ENCODE results near the gene ACVR1. TPM values are rescaled to one million over a fixed set of nuclear protein-coding genes. Genes with fewer than 3 reads are reported as not detected.

Gene ACVR1
- total RNA-seq, 1 experiment from 2014 or later: 11.1 TPM

DNA sequence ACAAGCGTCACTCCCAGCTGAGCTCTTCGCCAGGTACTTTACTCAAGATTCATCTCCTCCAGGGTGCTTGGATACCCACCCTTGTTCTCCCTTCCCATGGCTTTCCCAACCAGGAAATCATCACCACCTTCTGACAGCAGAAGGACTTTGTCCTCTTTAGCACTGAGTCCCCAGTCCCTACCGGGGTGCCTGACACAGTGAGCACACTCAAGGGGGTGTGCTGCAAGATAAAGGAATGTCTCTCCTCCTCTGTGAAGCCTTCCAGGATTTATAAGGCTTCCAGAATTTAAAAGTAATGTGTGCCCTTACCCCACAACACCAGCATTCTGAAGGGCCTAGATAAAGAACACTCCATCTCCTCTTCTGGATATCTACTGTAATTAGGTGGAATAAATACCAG, 39.6 kb downstream of the ACVR1 start:
- TF ChIP-seq, protein P1, sequence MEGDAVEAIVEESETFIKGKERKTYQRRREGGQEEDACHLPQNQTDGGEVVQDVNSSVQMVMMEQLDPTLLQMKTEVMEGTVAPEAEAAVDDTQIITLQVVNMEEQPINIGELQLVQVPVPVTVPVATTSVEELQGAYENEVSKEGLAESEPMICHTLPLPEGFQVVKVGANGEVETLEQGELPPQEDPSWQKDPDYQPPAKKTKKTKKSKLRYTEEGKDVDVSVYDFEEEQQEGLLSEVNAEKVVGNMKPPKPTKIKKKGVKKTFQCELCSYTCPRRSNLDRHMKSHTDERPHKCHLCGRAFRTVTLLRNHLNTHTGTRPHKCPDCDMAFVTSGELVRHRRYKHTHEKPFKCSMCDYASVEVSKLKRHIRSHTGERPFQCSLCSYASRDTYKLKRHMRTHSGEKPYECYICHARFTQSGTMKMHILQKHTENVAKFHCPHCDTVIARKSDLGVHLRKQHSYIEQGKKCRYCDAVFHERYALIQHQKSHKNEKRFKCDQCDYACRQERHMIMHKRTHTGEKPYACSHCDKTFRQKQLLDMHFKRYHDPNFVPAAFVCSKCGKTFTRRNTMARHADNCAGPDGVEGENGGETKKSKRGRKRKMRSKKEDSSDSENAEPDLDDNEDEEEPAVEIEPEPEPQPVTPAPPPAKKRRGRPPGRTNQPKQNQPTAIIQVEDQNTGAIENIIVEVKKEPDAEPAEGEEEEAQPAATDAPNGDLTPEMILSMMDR (IDR thresholded peaks at IDR 0.05; ENCODE audit: insufficient read depth in 1 of 2, low read depth in 1 of 2, low read length in 1 of 2, severe bottlenecking in 1 of 2, unreplicated experiment in 1 of 2): no peak
- Histone ChIP-seq H3K4me3 (ENCODE audit: low read depth, low read length) (no peak overlapping the region), H3K27me3 (replicated peaks; ENCODE audit: control insufficient read depth, insufficient read depth, low read length) (no peaks in the 10 kb centered on the region), H3K4me1 (no peaks in the 10 kb centered on the region), H3K9me3 (no peaks in the 10 kb centered on the region), H3K36me3 (ENCODE audit: control insufficient read depth, insufficient read depth, low read length) (no peaks in the 10 kb centered on the region)
- no peak for DNase-seq
- H3K27ac Mint-ChIP-seq (ENCODE audit: unreplicated experiment): no peak overlapping the region
- ChIA-PET POLR2A (no interaction called here), CTCF (no interaction called here)
- H3K27me3 Mint-ChIP-seq (ENCODE audit: insufficient read depth, unreplicated experiment): no peaks in the 10 kb centered on the region
- BruUV-seq (replicated peaks): no TSS peak
- no peaks in the 10 kb centered on the region for H3K36me3 Mint-ChIP-seq (ENCODE audit: insufficient read depth, unreplicated experiment)
- H3K4me1 Mint-ChIP-seq (ENCODE audit: low read depth, unreplicated experiment): no peaks in the 10 kb centered on the region
- intact Hi-C loops (cut with micrococcal nuclease; ENCODE audit: unreplicated experiment): no loop called here
- no peak overlapping the region for H3K4me3 Mint-ChIP-seq (ENCODE audit: unreplicated experiment)
- no peaks in the 10 kb centered on the region for H3K9me3 Mint-ChIP-seq (ENCODE audit: unreplicated experiment)

DNA sequence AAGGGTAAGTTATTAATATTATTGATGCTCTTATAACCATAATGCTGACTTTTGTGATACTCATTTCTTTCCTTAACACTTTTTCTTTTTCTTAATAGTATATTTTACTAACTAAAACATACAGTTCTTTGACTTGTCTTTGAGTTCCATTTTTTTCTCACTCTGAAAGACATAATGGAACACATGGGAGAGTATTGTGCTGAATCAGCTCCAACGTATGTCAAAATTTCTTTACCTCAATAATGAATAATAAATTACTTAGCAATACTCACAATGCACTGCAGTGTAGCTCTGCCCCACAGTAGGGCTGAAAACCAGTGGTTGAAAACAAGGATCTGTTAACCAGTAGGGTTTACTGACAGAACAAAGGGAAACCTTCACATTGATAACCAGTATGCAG, 40.7 kb downstream of the ACVR1 start:
- H3K27me3 ChIP-seq (replicated peaks; ENCODE audit: control insufficient read depth, insufficient read depth, low read length): no peaks in the 10 kb centered on the region
- no TSS peak for BruUV-seq (replicated peaks)
- no peaks in the 10 kb centered on the region for H3K4me1 Mint-ChIP-seq (ENCODE audit: low read depth, unreplicated experiment)
- CTCF ChIA-PET: no interaction called here
- no peaks in the 10 kb centered on the region for H3K27me3 Mint-ChIP-seq (ENCODE audit: insufficient read depth, unreplicated experiment)
- no peaks in the 10 kb centered on the region for H3K36me3 ChIP-seq (ENCODE audit: control insufficient read depth, insufficient read depth, low read length)
- no peak overlapping the region for H3K4me3 ChIP-seq (ENCODE audit: low read depth, low read length)
- no peak for DNase-seq
- no peaks in the 10 kb centered on the region for H3K9me3 Mint-ChIP-seq (ENCODE audit: unreplicated experiment)
- no peaks in the 10 kb centered on the region for H3K9me3 ChIP-seq
- H3K27ac Mint-ChIP-seq (ENCODE audit: unreplicated experiment): no peak overlapping the region
- POLR2A ChIA-PET: no interaction called here
- TF ChIP-seq, protein P1 (IDR thresholded peaks at IDR 0.05; ENCODE audit: insufficient read depth in 1 of 2, low read depth in 1 of 2, low read length in 1 of 2, severe bottlenecking in 1 of 2, unreplicated experiment in 1 of 2): no peak
- no peak overlapping the region for H3K4me3 Mint-ChIP-seq (ENCODE audit: unreplicated experiment)
- intact Hi-C loops (cut with micrococcal nuclease; ENCODE audit: unreplicated experiment): no loop called here
- no peaks in the 10 kb centered on the region for H3K36me3 Mint-ChIP-seq (ENCODE audit: insufficient read depth, unreplicated experiment)
- no peaks in the 10 kb centered on the region for H3K4me1 ChIP-seq

DNA sequence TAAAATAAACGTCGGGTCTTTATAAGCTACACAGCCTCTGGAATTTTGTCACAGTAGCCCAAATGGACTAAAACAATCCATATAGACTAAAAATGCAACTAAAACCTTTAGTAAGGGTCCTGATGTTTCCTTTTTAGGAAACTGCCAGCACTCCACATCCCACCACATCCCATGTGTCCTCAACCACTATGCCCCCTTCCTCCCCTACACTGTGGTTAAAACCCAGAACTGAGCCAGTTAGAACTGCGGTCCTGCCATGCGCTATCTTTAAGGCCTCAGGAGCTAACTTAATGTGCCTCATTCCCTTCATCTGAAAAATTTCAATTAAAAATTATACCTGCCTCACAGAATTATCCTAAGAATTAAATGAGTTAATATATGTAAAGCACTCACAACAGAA, 41.1 kb downstream of the ACVR1 start:
- Histone ChIP-seq H3K4me3 (ENCODE audit: low read depth, low read length) (no peak overlapping the region), H3K9me3 (no peaks in the 10 kb centered on the region), H3K36me3 (ENCODE audit: control insufficient read depth, insufficient read depth, low read length) (no peaks in the 10 kb centered on the region), H3K4me1 (no peaks in the 10 kb centered on the region), H3K27me3 (replicated peaks; ENCODE audit: control insufficient read depth, insufficient read depth, low read length) (no peaks in the 10 kb centered on the region)
- ChIA-PET POLR2A (no interaction called here), CTCF (no interaction called here)
- Mint-ChIP-seq H3K4me3 (ENCODE audit: unreplicated experiment) (no peak overlapping the region), H3K36me3 (ENCODE audit: insufficient read depth, unreplicated experiment) (no peaks in the 10 kb centered on the region), H3K27ac (ENCODE audit: unreplicated experiment) (no peak overlapping the region), H3K9me3 (ENCODE audit: unreplicated experiment) (no peaks in the 10 kb centered on the region), H3K27me3 (ENCODE audit: insufficient read depth, unreplicated experiment) (no peaks in the 10 kb centered on the region), H3K4me1 (ENCODE audit: low read depth, unreplicated experiment) (no peaks in the 10 kb centered on the region)
- BruUV-seq (replicated peaks): no TSS peak
- TF ChIP-seq, protein P1 (IDR thresholded peaks at IDR 0.05; ENCODE audit: insufficient read depth in 1 of 2, low read depth in 1 of 2, low read length in 1 of 2, severe bottlenecking in 1 of 2, unreplicated experiment in 1 of 2): no peak
- intact Hi-C loops (cut with micrococcal nuclease; ENCODE audit: unreplicated experiment): no loop called here
- no peak for DNase-seq
